Adrenal gland (tissue), 12 donors: ENCODE measurements around the gene KIF2A. TPM values are rescaled to one million over a fixed set of nuclear protein-coding genes. Genes with fewer than 3 reads are reported as not detected.
A peak's percentile ranks its signal among the peaks of the same experiment; 100 is the strongest.

ENCODE experiments used
- DNase-seq, 7 donors: peaks; one replicate each; pipeline ENCODE4 v3.0.0-alpha.2; 2019 to 2020
- H3K27ac ChIP-seq, 5 donors: fragments of 200-600 bp; sonication (generic) in 4 of 5; 1 replicate in 3 of 5; 2 replicates in 2 of 5; pipeline versions ENCODE4 v1.5.1 to v1.8.0; 2016 to 2020; ENCODE audit warnings: mild to moderate bottlenecking in 1 of 5
- H3K27me3 ChIP-seq: fragments of 200-600 bp; 2 replicates; pipeline ENCODE4 v1.8.0; 2021
- H3K36me3 ChIP-seq, 2 donors: fragments of 200-600 bp; replicated peaks in 1 of 2; 1 replicate in 1 of 2; 2 replicates in 1 of 2; pipeline versions ENCODE4 v1.5.1 to v1.8.0; 2018 to 2022
- H3K4me1 ChIP-seq, 2 donors: fragments of 200-600 bp; replicated peaks in 1 of 2; 1 replicate in 1 of 2; 2 replicates in 1 of 2; pipeline versions ENCODE4 v1.5.1 to v1.8.0; 2018 to 2021
- H3K4me3 ChIP-seq, 4 donors: fragments of 200-600 bp; sonication (generic) in 3 of 4; one replicate each; pipeline ENCODE4 v1.5.1; 2016 to 2018
- H3K9me3 ChIP-seq, 3 donors: fragments of 200-600 bp; sonication (generic) in 1 of 3; replicated peaks in 1 of 3; 1 replicate in 2 of 3; 2 replicates in 1 of 3; pipeline versions ENCODE4 v1.5.1 to v1.8.0; 2016 to 2021
- CTCF ChIP-seq, 6 experiments: fragments of 450-650 bp in 4 of 6; fragments of 200-600 bp in 2 of 6; sonication (generic) in 1 of 6; IDR thresholded peaks; 1 replicate in 5 of 6; 2 replicates in 1 of 6; pipeline versions ENCODE4 v1.5.1 to v1.8.0; 2016 to 2021; ENCODE audit warnings: antibody characterized with exemption in 6 of 6, mild to moderate bottlenecking in 2 of 6, moderate library complexity in 1 of 6
- POLR2A ChIP-seq, 2 donors: fragments of 450-650 bp; IDR thresholded peaks; one replicate each; pipeline ENCODE4 v1.6.1; 2017; ENCODE audit warnings: antibody characterized with exemption in 2 of 2, mild to moderate bottlenecking in 2 of 2, moderate library complexity in 1 of 2
- WGBS, 4 donors: extraction: QIAGEN DNeasy Blood & Tissue Kit in 2 of 4; methylation state at CpG; one replicate each; pipeline versions ENCODE4 v1.1.5 to v1.1.7; 2013 to 2017; 5-methylcytosine and 5-hydroxymethylcytosine counted together
- intact Hi-C, 2 donors: fragments of 100-400 bp; cut with DNase I; formaldehyde crosslinking; loops; one replicate each; pipeline versions ENCODE4 v1.14.1 to v1.15.0; 2022 to 2023
- polyA plus RNA-seq, 3 donors: library from polyadenylated mRNA; stranded (reverse); fragments of 200-250 nt in 2 of 3; fragments of 350-450 nt in 1 of 3; fragmentation: Illumina TruSeq in 1 of 3; extraction: RNeasy Lipid Tissue Mini Kit (QIAGEN cat#74804) in 1 of 3; gene quantifications; one replicate each; pipeline ENCODE4 v1.2.3, GENCODE V29; 2013 to 2014
- total RNA-seq, 9 donors: library from RNA; depleted of rRNA in 4 of 9; stranded (reverse); fragments of >200 nt in 4 of 9; fragments of 120-200 nt in 1 of 9; fragmentation: NEBNext Ultra II Directional in 1 of 9; extraction: Animal tissue kit (Norgen Biotek cat#: 25700) in 1 of 9; gene quantifications; one replicate each; pipeline versions ENCODE4 v1.1.0 to v1.2.4, GENCODE V29; 2013 to 2023
- donor health status: healthy with polysubstance abuse.
- donor health status: Bipolar disorder and iron deficiency.
- donor health status: DM: yes; HTN: yes; CAD: no.
- donor health status: DM: no; HTN: no; CAD: no.
- donor health status: DM: no; HTN: no; CAD: no.
- donor health status: DM: yes; HTN: yes; CAD: no.

Gene KIF2A
- total and polyA plus RNA-seq, 12 donors = 2.1 to 50.2 (median 24.2) TPM

- Histone ChIP-seq H3K4me1 (peaks cover 13 to 16% of the 10 kb centered on the region in 2 donors), H3K27me3 (no peaks in the 10 kb centered on the region), H3K36me3 (no peaks in the 10 kb centered on the region), H3K27ac (peak overlapping the region; percentile 31 to 94 (median 86)), H3K9me3 (no peaks in the 10 kb centered on the region), H3K4me3 (peak overlapping the region; percentile 2 to 93 (median 84))
- intact Hi-C loops = no loop called here
- DNase-seq = peak; percentile 14 to 68 (median 46)
- WGBS, 4 donors = 1 to 2% (median 1%) methylated on average over 30 to 33 of the region's 33 CpGs
- TF ChIP-seq CTCF (IDR thresholded peaks at IDR 0.05) (no peak), POLR2A (IDR thresholded peaks at IDR 0.05) (no peak)
These were observed 1.1 kb downstream of the KIF2A start for GRCh38 chr5:62306896-62307689.

- Histone ChIP-seq H3K4me1 (peaks cover 13 to 17% of the 10 kb centered on the region in 2 donors), H3K27ac (no peak overlapping the region), H3K9me3 (no peaks in the 10 kb centered on the region), H3K36me3 (no peaks in the 10 kb centered on the region), H3K27me3 (no peaks in the 10 kb centered on the region), H3K4me3 (no peak overlapping the region)
- TF ChIP-seq CTCF (IDR thresholded peaks at IDR 0.05) = no peak
- no peak for TF ChIP-seq POLR2A (IDR thresholded peaks at IDR 0.05)
- no peak for DNase-seq
- intact Hi-C loops = no loop called here
- 77 to 85% (median 82%) methylated on average over 6 of the region's 6 CpGs for WGBS, 4 donors
These were observed 2.4 kb downstream of the KIF2A start for GRCh38 chr5:62308439-62308838.

DNA sequence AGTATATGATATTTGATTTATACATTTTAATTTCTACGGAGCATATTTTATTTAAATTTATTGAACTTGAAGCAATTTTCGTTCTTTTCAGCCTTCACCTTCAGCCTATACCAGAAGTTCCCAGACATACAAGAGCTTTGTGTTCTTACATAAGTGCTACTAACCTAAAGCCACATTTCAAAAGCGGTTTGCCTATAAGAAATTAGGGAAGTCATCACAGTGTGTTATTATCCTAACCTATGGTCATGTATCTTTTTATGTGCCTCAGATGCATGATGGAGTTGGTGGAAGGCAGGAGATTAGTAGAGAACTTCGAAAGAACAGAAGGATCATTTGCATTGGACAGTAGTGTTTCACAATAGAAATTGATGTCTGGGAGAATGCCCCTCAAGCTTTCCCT lies 3.1 kb downstream of the KIF2A start:
- Histone ChIP-seq H3K4me1 (peaks cover 13 to 17% of the 10 kb centered on the region in 2 donors), H3K9me3 (no peaks in the 10 kb centered on the region), H3K27ac (no peak overlapping the region), H3K4me3 (no peak overlapping the region), H3K27me3 (no peaks in the 10 kb centered on the region), H3K36me3 (no peaks in the 10 kb centered on the region)
- no peak for DNase-seq
- intact Hi-C loops = no loop called here
- TF ChIP-seq CTCF (IDR thresholded peaks at IDR 0.05) (no peak), POLR2A (IDR thresholded peaks at IDR 0.05) (no peak)
- 86 to 92% (median 90%) methylated on average over 4 of the region's 4 CpGs for WGBS, 4 donors

DNA sequence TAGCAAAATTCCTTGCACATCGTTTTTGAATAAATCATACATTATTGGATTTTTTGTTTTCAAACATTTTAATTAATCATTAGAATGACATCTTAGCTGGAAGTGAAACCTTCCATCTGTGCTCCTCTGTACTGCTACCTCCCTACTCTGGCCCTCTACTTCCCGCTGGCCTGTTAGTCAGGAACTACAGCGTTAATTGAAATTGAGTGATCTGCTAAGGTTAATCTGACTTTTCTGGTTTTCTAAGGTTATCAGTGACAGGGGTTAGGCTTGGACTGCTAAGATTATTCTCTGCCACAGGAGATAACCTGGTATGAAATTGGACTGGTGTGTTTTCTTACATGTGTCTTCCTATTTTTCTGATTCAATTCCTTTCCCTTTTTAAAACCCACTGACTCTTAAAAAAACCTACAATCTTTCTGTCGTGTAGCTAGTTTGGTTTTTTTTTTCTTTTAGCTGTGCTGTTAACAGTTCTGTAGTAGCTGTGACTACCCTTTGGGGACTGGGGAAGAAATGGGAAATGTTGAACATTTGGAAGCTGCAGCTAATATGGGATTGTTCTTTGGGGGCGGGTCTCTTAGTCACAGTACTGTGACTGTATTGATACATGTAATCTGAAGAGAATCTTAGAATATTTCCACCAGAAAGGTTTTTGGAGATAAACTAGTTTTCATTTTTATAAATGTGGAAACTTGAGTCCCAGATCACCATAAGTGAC lies 4.6 kb downstream of the KIF2A start:
- 72 to 79% (median 74%) methylated on average over 5 of the region's 5 CpGs for WGBS, 4 donors
- intact Hi-C loops = no loop called here
- Histone ChIP-seq H3K36me3 (no peaks in the 10 kb centered on the region), H3K4me3 (no peak overlapping the region), H3K27me3 (no peaks in the 10 kb centered on the region), H3K4me1 (peaks cover 14 to 17% of the 10 kb centered on the region in 2 donors), H3K27ac (no peak overlapping the region), H3K9me3 (no peaks in the 10 kb centered on the region)
- DNase-seq = no peak
- TF ChIP-seq POLR2A (IDR thresholded peaks at IDR 0.05) = no peak
- no peak for TF ChIP-seq CTCF (IDR thresholded peaks at IDR 0.05)
